HFFc6 (cell line): ENCODE results near the gene LRRTM3. TPM values are rescaled to one million over a fixed set of nuclear protein-coding genes. Genes with fewer than 3 reads are reported as not detected.

Experiments used
- DNase-seq: peaks from one replicate; pipeline ENCODE4 v3.0.0-alpha.2; 2018
- H3K27ac Mint-ChIP-seq: 2 replicates; pipeline ENCODE4 v1.8.0; 2020; ENCODE audit warnings: mild to moderate bottlenecking, mixed read lengths
- H3K27me3 Mint-ChIP-seq: 2 replicates; pipeline ENCODE4 v1.8.0; 2021; ENCODE audit warnings: mild to moderate bottlenecking, moderate library complexity, mixed read lengths; ENCODE audit not compliant: insufficient read depth
- H3K36me3 Mint-ChIP-seq: 2 replicates; pipeline ENCODE4 v1.8.0; 2021; ENCODE audit warnings: low read depth, mixed read lengths
- H3K4me1 Mint-ChIP-seq: 2 replicates; pipeline ENCODE4 v1.8.0; 2020; ENCODE audit warnings: low read depth, mixed read lengths
- H3K4me3 Mint-ChIP-seq: 2 replicates; pipeline ENCODE4 v1.8.0; 2020; ENCODE audit warnings: mild to moderate bottlenecking, moderate library complexity, mixed read lengths
- H3K9me3 Mint-ChIP-seq: 2 replicates; pipeline ENCODE4 v1.8.0; 2020; ENCODE audit warnings: mild to moderate bottlenecking, mixed read lengths
- total RNA-seq, 6 experiments: library from RNA; stranded (reverse); fragmentation: NEBNext Ultra II Directional; extraction: Animal tissue kit (Norgen Biotek cat#: 25700); gene quantifications; 2 replicates in 1 of 6; 3 replicates in 5 of 6; pipeline ENCODE4 v1.2.3, GENCODE V29; 2021
- TF ChIP-seq, protein P1 (sequence below): fragments of 200-600 bp; sonication (generic); IDR thresholded peaks from 2 replicates; pipeline ENCODE4 v1.5.0; 2021; ENCODE audit warnings: antibody characterized with exemption, mild to moderate bottlenecking

Gene LRRTM3
- total RNA-seq, 6 experiments from 2014 or later = not detected

GRCh38 chr10:67036808-67037207 lies 111.0 kb downstream of the LRRTM3 start:
- no peaks in the 10 kb centered on the region for H3K27me3 Mint-ChIP-seq
- no peak for DNase-seq
- H3K4me3 Mint-ChIP-seq = no peak overlapping the region
- no peak overlapping the region for H3K27ac Mint-ChIP-seq
- no peaks in the 10 kb centered on the region for H3K4me1 Mint-ChIP-seq
- TF ChIP-seq, protein P1, sequence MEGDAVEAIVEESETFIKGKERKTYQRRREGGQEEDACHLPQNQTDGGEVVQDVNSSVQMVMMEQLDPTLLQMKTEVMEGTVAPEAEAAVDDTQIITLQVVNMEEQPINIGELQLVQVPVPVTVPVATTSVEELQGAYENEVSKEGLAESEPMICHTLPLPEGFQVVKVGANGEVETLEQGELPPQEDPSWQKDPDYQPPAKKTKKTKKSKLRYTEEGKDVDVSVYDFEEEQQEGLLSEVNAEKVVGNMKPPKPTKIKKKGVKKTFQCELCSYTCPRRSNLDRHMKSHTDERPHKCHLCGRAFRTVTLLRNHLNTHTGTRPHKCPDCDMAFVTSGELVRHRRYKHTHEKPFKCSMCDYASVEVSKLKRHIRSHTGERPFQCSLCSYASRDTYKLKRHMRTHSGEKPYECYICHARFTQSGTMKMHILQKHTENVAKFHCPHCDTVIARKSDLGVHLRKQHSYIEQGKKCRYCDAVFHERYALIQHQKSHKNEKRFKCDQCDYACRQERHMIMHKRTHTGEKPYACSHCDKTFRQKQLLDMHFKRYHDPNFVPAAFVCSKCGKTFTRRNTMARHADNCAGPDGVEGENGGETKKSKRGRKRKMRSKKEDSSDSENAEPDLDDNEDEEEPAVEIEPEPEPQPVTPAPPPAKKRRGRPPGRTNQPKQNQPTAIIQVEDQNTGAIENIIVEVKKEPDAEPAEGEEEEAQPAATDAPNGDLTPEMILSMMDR = no peak
- H3K36me3 Mint-ChIP-seq = no peaks in the 10 kb centered on the region
- peaks cover 23% of the 10 kb centered on the region for H3K9me3 Mint-ChIP-seq

- Mint-ChIP-seq H3K4me3 (no peak overlapping the region), H3K4me1 (no peaks in the 10 kb centered on the region), H3K9me3 (peaks cover 15% of the 10 kb centered on the region), H3K36me3 (no peaks in the 10 kb centered on the region), H3K27me3 (no peaks in the 10 kb centered on the region), H3K27ac (no peak overlapping the region)
- no peak for DNase-seq
- TF ChIP-seq, protein P1 = no peak
Measured at GRCh38 chr10:67043041-67043440, 117.2 kb downstream of the LRRTM3 start.

DNA sequence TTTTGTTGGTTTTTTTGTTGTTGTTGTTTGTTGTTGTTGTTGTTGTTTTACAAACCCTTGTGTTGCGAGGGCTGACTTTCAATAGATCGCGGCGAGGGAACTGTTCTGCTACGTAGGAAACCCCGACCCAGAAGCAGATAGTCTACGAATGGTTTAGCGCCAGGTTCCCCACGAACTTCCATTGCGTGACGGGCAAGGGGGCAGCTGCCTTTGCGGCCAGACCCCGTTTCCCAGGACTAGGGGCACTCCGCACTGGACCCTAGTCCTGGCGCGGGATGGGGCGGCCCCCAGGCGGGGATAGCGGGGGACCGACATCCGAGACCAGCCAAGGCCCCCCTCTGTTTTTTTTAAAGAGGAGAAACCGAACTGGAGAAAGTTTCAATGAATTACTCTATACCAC lies 119.6 kb downstream of the LRRTM3 start:
- Mint-ChIP-seq H3K27ac (no peak overlapping the region), H3K27me3 (no peaks in the 10 kb centered on the region), H3K4me3 (no peak overlapping the region), H3K36me3 (no peaks in the 10 kb centered on the region), H3K4me1 (no peaks in the 10 kb centered on the region), H3K9me3 (peaks cover 15% of the 10 kb centered on the region)
- no peak for DNase-seq
- TF ChIP-seq, protein P1 = no peak

- H3K9me3 Mint-ChIP-seq = peaks cover 15% of the 10 kb centered on the region
- no peaks in the 10 kb centered on the region for H3K27me3 Mint-ChIP-seq
- DNase-seq = no peak
- H3K27ac Mint-ChIP-seq = no peak overlapping the region
- TF ChIP-seq, protein P1 = no peak
- no peaks in the 10 kb centered on the region for H3K36me3 Mint-ChIP-seq
- H3K4me3 Mint-ChIP-seq = no peak overlapping the region
- H3K4me1 Mint-ChIP-seq = no peaks in the 10 kb centered on the region
Measured at GRCh38 chr10:67046507-67046906, 120.7 kb downstream of the LRRTM3 start.

GRCh38 chr10:67049988-67050387 lies 124.2 kb downstream of the LRRTM3 start:
- H3K4me1 Mint-ChIP-seq = no peaks in the 10 kb centered on the region
- no peaks in the 10 kb centered on the region for H3K27me3 Mint-ChIP-seq
- DNase-seq = no peak
- no peaks in the 10 kb centered on the region for H3K36me3 Mint-ChIP-seq
- H3K4me3 Mint-ChIP-seq = no peak overlapping the region
- TF ChIP-seq, protein P1 = no peak
- peaks cover 22% of the 10 kb centered on the region for H3K9me3 Mint-ChIP-seq
- H3K27ac Mint-ChIP-seq = no peak overlapping the region

GRCh38 chr10:67050415-67050814 lies 124.6 kb downstream of the LRRTM3 start:
- no peak overlapping the region for H3K27ac Mint-ChIP-seq
- no peaks in the 10 kb centered on the region for H3K36me3 Mint-ChIP-seq
- H3K4me1 Mint-ChIP-seq = no peaks in the 10 kb centered on the region
- H3K27me3 Mint-ChIP-seq = no peaks in the 10 kb centered on the region
- DNase-seq = no peak
- TF ChIP-seq, protein P1 = no peak
- H3K9me3 Mint-ChIP-seq = peaks cover 25% of the 10 kb centered on the region
- no peak overlapping the region for H3K4me3 Mint-ChIP-seq
